ENCODE data around the gene ARMH1.

GRCh38 chr1:44625348-44625747 lies 49.2 kb upstream of the ARMH1 start:
- TF ChIP-seq CTCF (conservative IDR thresholded peaks at IDR 0.05; ENCODE audit: low read length) (no peak), EZH2phosphoT487 (IDR thresholded peaks at IDR 0.05; ENCODE audit: borderline replicate concordance) (no peak)
